A673 (cell line): ENCODE data around the gene NTNG1.

Source experiments
- CTCF ChIP-seq: fragments of 300-800, 200-600 bp; sonication (generic); conservative IDR thresholded peaks from 2 replicates; pipeline ENCODE4 v1.5.1; 2017; ENCODE audit warnings: low read depth, mild to moderate bottlenecking, antibody characterized with exemption, low read length, moderate library complexity, mixed read lengths
- EZH2 ChIP-seq: fragments of 200-600 bp; sonication (generic); IDR thresholded peaks from 2 replicates; pipeline ENCODE4 v1.6.1; 2017; ENCODE audit warnings: borderline replicate concordance, low read depth, mild to moderate bottlenecking, mixed read lengths, antibody characterized with exemption, low read length; ENCODE audit not compliant: poor library complexity, severe bottlenecking

DNA sequence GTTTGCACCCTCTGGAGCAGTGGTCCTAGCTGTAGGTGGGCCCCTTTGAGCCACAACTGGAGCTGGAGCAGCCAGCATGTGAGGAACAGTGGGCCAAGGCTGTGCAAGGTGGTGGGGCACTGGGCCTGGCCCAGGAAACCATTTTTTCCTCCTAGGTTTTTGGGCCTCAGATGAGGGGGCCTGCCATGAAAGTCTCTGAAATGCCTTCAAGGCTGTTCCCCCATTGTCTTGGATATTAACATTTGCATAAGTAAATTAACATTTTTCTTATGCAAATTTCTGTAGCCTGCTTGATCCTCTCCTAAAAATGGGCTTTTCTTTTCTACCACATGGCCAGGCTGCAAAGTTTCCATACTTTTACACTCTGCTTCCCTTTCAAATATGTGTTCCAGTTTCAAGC, 212.0 kb downstream of the NTNG1 start:
- TF ChIP-seq CTCF (no peak), EZH2 (no peak)
